MM.1S (cell line): ENCODE results near the gene CLEC1A.

Experiments
- EZH2 ChIP-seq: fragments of 300-600 bp; sonication (generic); optimal IDR thresholded peaks from 2 replicates; pipeline ENCODE3; 2017; ENCODE audit warnings: low read depth, mild to moderate bottlenecking, antibody characterized with exemption, low read length, mixed read lengths
- EZH2phosphoT487 ChIP-seq: fragments of 300-600 bp; sonication (generic); IDR thresholded peaks from 2 replicates; pipeline ENCODE4 v1.6.1; 2018; ENCODE audit warnings: antibody characterized with exemption, low read length

DNA sequence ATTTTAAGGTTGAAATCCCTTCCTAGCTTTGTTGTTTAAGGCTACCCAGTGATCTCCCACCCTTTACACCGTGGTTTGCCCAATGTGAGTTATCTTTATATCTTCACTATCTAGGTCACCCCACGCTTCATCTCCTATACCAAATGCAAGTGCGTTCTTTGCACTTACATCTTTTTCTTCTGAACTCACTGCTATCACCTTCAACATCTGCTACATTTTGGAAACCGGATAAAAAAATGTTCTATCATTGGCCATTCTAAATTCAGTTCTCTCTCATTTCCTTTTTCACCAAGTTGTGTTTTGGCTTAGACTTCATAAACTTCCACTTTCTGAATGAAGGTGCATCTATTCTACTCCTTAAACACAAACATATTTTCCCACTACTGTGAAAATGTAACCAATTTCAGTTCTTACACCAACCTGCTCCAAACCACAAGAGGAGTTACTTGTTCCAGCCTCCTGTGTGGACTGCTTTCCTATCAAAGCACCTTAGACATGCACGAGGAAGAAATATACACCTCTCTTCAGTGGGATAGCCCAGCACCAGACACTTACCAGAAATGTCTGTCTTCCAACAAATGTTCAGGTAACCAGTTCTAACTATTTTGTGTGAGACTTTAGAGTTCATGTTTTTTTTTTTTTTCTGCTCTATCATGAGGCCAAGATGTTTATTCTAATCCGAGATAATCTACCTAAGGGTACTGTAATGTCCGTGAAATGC lies 46.4 kb downstream of the CLEC1A start:
- TF ChIP-seq EZH2 (no peak), EZH2phosphoT487 (no peak)
